IMR-90 (cell line): ENCODE results near the gene ADAMTS3. TPM values are rescaled to one million over a fixed set of nuclear protein-coding genes. Genes with fewer than 3 reads are reported as not detected.

Source experiments
- ATAC-seq: fragments of 200-7000 bp; cut with Tn5 transposase; 2 replicates; pipeline ENCODE4 v1.9.1; 2020; ENCODE audit warnings: low read depth, mild to moderate bottlenecking, moderate library complexity
- BruUV-seq: library from RNA; stranded (reverse); fragments of 400-500 nt; replicated peaks from 2 replicates; lab custom pipeline; 2021; lab: Mats Ljungman, UMichigan
- CTCF ChIA-PET: fragments of 300-600 bp; formaldehyde crosslinking; extraction: SDS; loops from one replicate; lab custom pipeline; 2021; ENCODE audit warnings: antibody characterized with exemption; lab: Yijun Ruan, JAX
- POLR2A ChIA-PET: fragments of 300-600 bp; sonication (Branson Sonifier 250); formaldehyde crosslinking; loops from one replicate; lab custom pipeline; 2022; ENCODE audit warnings: antibody characterized with exemption; ENCODE audit not compliant: unreplicated experiment; lab: Charles Lee
- DNase-seq: peaks from one replicate; pipeline ENCODE4 v3.0.0; 2013
- H2AFZ ChIP-seq: replicated peaks from 2 replicates; pipeline ENCODE3; 2013; ENCODE audit warnings: low read length, mild to moderate bottlenecking; ENCODE audit not compliant: poor library complexity
- H2AK5ac ChIP-seq: 2 replicates; pipeline ENCODE4 v1.6.1; 2013; ENCODE audit warnings: low read depth, low read length, inconsistent platforms
- H2AK9ac ChIP-seq: replicated peaks from 2 replicates; pipeline ENCODE3; 2013; ENCODE audit warnings: mild to moderate bottlenecking, low read depth, low read length, moderate library complexity; ENCODE audit not compliant: poor library complexity
- H2BK120ac ChIP-seq: 2 replicates; pipeline ENCODE4 v1.6.1; 2013; ENCODE audit warnings: low read depth, low read length, inconsistent platforms
- H2BK15ac ChIP-seq: 3 replicates; pipeline ENCODE4 v1.6.1; 2013; ENCODE audit warnings: low read depth, low read length, inconsistent platforms
- H2BK20ac ChIP-seq: 2 replicates; pipeline ENCODE4 v1.6.1; 2013; ENCODE audit warnings: low read depth, mild to moderate bottlenecking, inconsistent platforms, low read length, moderate library complexity
- H2BK5ac ChIP-seq: 2 replicates; pipeline ENCODE4 v1.6.1; 2013; ENCODE audit warnings: mild to moderate bottlenecking, low read depth, low read length, inconsistent platforms; ENCODE audit not compliant: poor library complexity, severe bottlenecking
- H3K14ac ChIP-seq: replicated peaks from 2 replicates; pipeline ENCODE4 v1.6.1; 2013; ENCODE audit warnings: low read depth, low read length, inconsistent platforms
- H3K18ac ChIP-seq: 2 replicates; pipeline ENCODE4 v1.6.1; 2013; ENCODE audit warnings: low read depth, low read length, control low read depth
- H3K23ac ChIP-seq: 2 replicates; pipeline ENCODE4 v1.6.1; 2013; ENCODE audit warnings: low read depth, low read length, inconsistent platforms
- H3K27ac ChIP-seq: 2 replicates; pipeline ENCODE4 v1.5.1; 2013; ENCODE audit warnings: mild to moderate bottlenecking, control low read depth, low read length; ENCODE audit not compliant: insufficient read depth
- H3K27me3 ChIP-seq: 2 replicates; pipeline ENCODE4 v1.6.1; 2013; ENCODE audit warnings: low read length; ENCODE audit not compliant: control insufficient read depth, insufficient read depth
- H3K36me3 ChIP-seq: 2 replicates; pipeline ENCODE4 v1.6.1; 2013; ENCODE audit warnings: low read length, mixed read lengths; ENCODE audit not compliant: control insufficient read depth, insufficient read depth
- H3K4ac ChIP-seq: 2 replicates; pipeline ENCODE4 v1.6.1; 2013; ENCODE audit warnings: low read depth, low read length, inconsistent platforms
- H3K4me1 ChIP-seq: 2 replicates; pipeline ENCODE4 v1.6.1; 2013; ENCODE audit warnings: low read length, mixed read lengths; ENCODE audit not compliant: control insufficient read depth, insufficient read depth
- H3K4me2 ChIP-seq: 2 replicates; pipeline ENCODE4 v1.6.1; 2013; ENCODE audit warnings: low read depth, mild to moderate bottlenecking, control low read depth, low read length, moderate library complexity
- H3K4me3 ChIP-seq: 2 replicates; pipeline ENCODE4 v1.5.1; 2013; ENCODE audit warnings: low read depth, mild to moderate bottlenecking, control low read depth, low read length, moderate library complexity; ENCODE audit not compliant: insufficient read depth
- H3K56ac ChIP-seq: 2 replicates; pipeline ENCODE4 v1.6.1; 2013; ENCODE audit warnings: low read length, inconsistent platforms; ENCODE audit not compliant: insufficient read depth; ENCODE audit errors: extremely low read depth
- H3K79me1 ChIP-seq, 2 experiments: 2 replicates each; pipeline ENCODE4 v1.6.1; 2013; ENCODE audit warnings: low read length in 2 of 2, inconsistent platforms in 1 of 2, low read depth in 1 of 2
- H3K9ac ChIP-seq: 2 replicates; pipeline ENCODE4 v1.6.1; 2013; ENCODE audit warnings: low read depth, low read length, control low read depth
- H3K9me1 ChIP-seq: 2 replicates; pipeline ENCODE4 v1.6.1; 2013; ENCODE audit warnings: low read length, inconsistent platforms; ENCODE audit not compliant: insufficient read depth
- H3K9me3 ChIP-seq: 2 replicates; pipeline ENCODE4 v1.6.1; 2013; ENCODE audit warnings: low read length; ENCODE audit not compliant: control insufficient read depth, insufficient read depth
- H4K20me1 ChIP-seq: 2 replicates; pipeline ENCODE4 v1.6.1; 2013; ENCODE audit warnings: low read length, inconsistent platforms; ENCODE audit not compliant: insufficient read depth
- H4K5ac ChIP-seq: 2 replicates; pipeline ENCODE4 v1.6.1; 2013; ENCODE audit warnings: mild to moderate bottlenecking, low read depth, low read length, control low read depth
- H4K8ac ChIP-seq, 2 experiments: 2 replicates each; pipeline ENCODE4 v1.6.1; 2013; ENCODE audit warnings: low read depth in 2 of 2, low read length in 2 of 2, control low read depth in 1 of 2, inconsistent platforms in 1 of 2
- H4K91ac ChIP-seq: 2 replicates; pipeline ENCODE4 v1.6.1; 2013; ENCODE audit warnings: low read depth, low read length, inconsistent platforms; ENCODE audit not compliant: insufficient read depth
- BHLHE40 ChIP-seq: fragments of 150-350 bp; IDR thresholded peaks from 2 replicates; pipeline ENCODE4 v1.6.1; 2016; ENCODE audit warnings: mild to moderate bottlenecking, low read depth, low read length
- CHD1 ChIP-seq: IDR thresholded peaks from 2 replicates; pipeline ENCODE4 v1.6.1; 2012; ENCODE audit warnings: low read depth, low read length, improper control_type of control experiment
- CTCF ChIP-seq: conservative IDR thresholded peaks from 2 replicates; pipeline ENCODE4 v1.5.1; 2012; ENCODE audit warnings: mild to moderate bottlenecking, low read depth, low read length, improper control_type of control experiment
- ELK1 ChIP-seq: fragments of 150-350 bp; IDR thresholded peaks from 2 replicates; pipeline ENCODE4 v1.6.1; 2016; ENCODE audit warnings: low read depth, mild to moderate bottlenecking, low read length, moderate library complexity, borderline replicate concordance
- FOS ChIP-seq: fragments of 150-350 bp; IDR thresholded peaks from 2 replicates; pipeline ENCODE4 v1.6.1; 2016; ENCODE audit warnings: low read depth, low read length
- MAFK ChIP-seq: IDR thresholded peaks from 2 replicates; pipeline ENCODE4 v1.6.1; 2012; ENCODE audit warnings: low read depth, low read length, improper control_type of control experiment
- MAZ ChIP-seq: IDR thresholded peaks from 2 replicates; pipeline ENCODE4 v1.6.1; 2012; ENCODE audit warnings: low read depth, mild to moderate bottlenecking, low read length, improper control_type of control experiment, moderate library complexity, borderline replicate concordance
- MXI1 ChIP-seq: IDR thresholded peaks from 2 replicates; pipeline ENCODE4 v1.6.1; 2012; ENCODE audit warnings: low read depth, mild to moderate bottlenecking, low read length, moderate library complexity, borderline replicate concordance
- NFE2L2 ChIP-seq: fragments of 150-350 bp; IDR thresholded peaks from 2 replicates; pipeline ENCODE4 v1.6.1; 2016; ENCODE audit warnings: low read depth, mild to moderate bottlenecking, low read length
- POLR2A ChIP-seq: IDR thresholded peaks from 2 replicates; pipeline ENCODE4 v1.6.1; 2012; ENCODE audit warnings: mild to moderate bottlenecking, low read depth, low read length
- RAD21 ChIP-seq: IDR thresholded peaks from 2 replicates; pipeline ENCODE4 v1.6.1; 2012; ENCODE audit warnings: low read length, improper control_type of control experiment
- RCOR1 ChIP-seq: IDR thresholded peaks from 2 replicates; pipeline ENCODE4 v1.6.1; 2012; ENCODE audit warnings: mild to moderate bottlenecking, low read length, improper control_type of control experiment; ENCODE audit not compliant: insufficient replicate concordance
- RFX5 ChIP-seq: IDR thresholded peaks from 2 replicates; pipeline ENCODE4 v1.8.0; 2012; ENCODE audit warnings: low read depth, mild to moderate bottlenecking, low read length, moderate library complexity
- SMC3 ChIP-seq: fragments of 150-350 bp; IDR thresholded peaks from 2 replicates; pipeline ENCODE4 v1.6.1; 2016; ENCODE audit warnings: low read depth, mild to moderate bottlenecking, antibody characterized with exemption, low read length, moderate library complexity
- USF2 ChIP-seq: fragments of 150-350 bp; IDR thresholded peaks from 2 replicates; pipeline ENCODE4 v1.6.1; 2017; ENCODE audit warnings: mild to moderate bottlenecking, antibody characterized with exemption, low read length, low read depth
- dilution Hi-C: fragments of 300-500 bp; cut with HindIII; formaldehyde crosslinking; loops from one replicate; pipeline ENCODE4 v1.14.3; 2018; ENCODE audit warnings: low sequenced_read_pairs; ENCODE audit not compliant: unreplicated experiment
- in situ Hi-C: fragments of 300-500 bp; cut with MboI; formaldehyde crosslinking; loops from 3 replicates; pipeline ENCODE4 v1.14.3; 2019; ENCODE audit warnings: low sequenced_read_pairs, inconsistent platforms, mixed read lengths
- intact Hi-C: fragments of 100-400 bp; cut with micrococcal nuclease; formaldehyde crosslinking; loops from 2 replicates; pipeline ENCODE4 v1.10.0; 2022
- polyA plus RNA-seq, 3 experiments: library from polyadenylated mRNA; depleted of rRNA; stranded (reverse); fragments of >200 nt; gene quantifications; 2 replicates each; pipeline ENCODE4 v1.2.3, GENCODE V29; 2012; ENCODE audit warnings: low replicate concordance in 1 of 3
- total RNA-seq: library from RNA; depleted of rRNA; stranded (reverse); fragments of >200 nt; gene quantifications from 2 replicates; pipeline ENCODE4 v1.2.3, GENCODE V29; 2012

Gene ADAMTS3
- total and polyA plus RNA-seq, 2 of the 4 experiments (the other 2 are of a cell fraction), result 0.68 to 2.9 TPM

- Histone ChIP-seq H3K23ac (no peak overlapping the region), H4K5ac (no peak overlapping the region), H2AK5ac (no peak overlapping the region), H3K36me3 (no peaks in the 10 kb centered on the region), H2BK20ac (no peak overlapping the region), H2AFZ (no peak overlapping the region), H3K4me3 (no peak overlapping the region), H2BK5ac (no peak overlapping the region), H3K27ac (no peak overlapping the region), H3K9ac (no peak overlapping the region), H4K91ac (no peak overlapping the region), H2BK120ac (no peak overlapping the region), H2BK15ac (no peak overlapping the region), H3K27me3 (no peaks in the 10 kb centered on the region), H3K4me1 (no peaks in the 10 kb centered on the region), H3K9me1 (no peaks in the 10 kb centered on the region), H3K18ac (no peak overlapping the region), H3K4ac (no peak overlapping the region), H4K20me1 (no peaks in the 10 kb centered on the region), H2AK9ac (no peak overlapping the region), H3K56ac (no peak overlapping the region), H4K8ac (no peak overlapping the region), H3K4me2 (no peak overlapping the region), H3K79me1 (no peaks in the 10 kb centered on the region), H3K14ac (no peak overlapping the region), H3K9me3 (no peaks in the 10 kb centered on the region)
- ChIA-PET CTCF (interaction anchor here (1.4 kb wide), 1 partner anchor 11 kb away, joined by 3 read pairs; no protein-coding TSS in a partner anchor), POLR2A (interaction anchor here (0.5 to 0.6 kb wide), 2 partner anchors 58 to 293 kb away, joined by 4 to 8 read pairs; no protein-coding TSS in a partner anchor)
- in situ Hi-C loops (no loop called here), intact Hi-C loops (no loop called here), dilution Hi-C loops (no loop called here)
- no peak for TF ChIP-seq CHD1
- TF ChIP-seq POLR2A, result no peak
- TF ChIP-seq MXI1, result no peak
- TF ChIP-seq FOS, result no peak
- TF ChIP-seq BHLHE40, result no peak
- TF ChIP-seq RCOR1, result no peak
- no peak for TF ChIP-seq MAZ
- TF ChIP-seq RAD21, result no peak
- TF ChIP-seq USF2, result no peak
- TF ChIP-seq NFE2L2, result no peak
- TF ChIP-seq ELK1, result no peak
- TF ChIP-seq MAFK, result no peak
- TF ChIP-seq CTCF, result no peak
- TF ChIP-seq SMC3, result no peak
- no peak for TF ChIP-seq RFX5
- ATAC-seq (no peak), DNase-seq (no peak)
- BruUV-seq, result no TSS peak
Observed at GRCh38 chr4:72405417-72405816, 163.6 kb downstream of the ADAMTS3 start.
